Thymus (tissue), 14 donors: ENCODE results near the gene TMEM14C. TPM values are rescaled to one million over a fixed set of nuclear protein-coding genes. Genes with fewer than 3 reads are reported as not detected.

Source experiments
- DNase-seq, 9 donors: peaks; one replicate each; pipeline ENCODE4 v3.0.0-alpha.2; 2013; ENCODE audit warnings: low spot score in 9 of 9, low read depth in 6 of 9, missing footprints in 1 of 9
- H3K27ac ChIP-seq, 2 donors: one replicate each; pipeline ENCODE4 v1.5.1; 2013; ENCODE audit warnings: control low read depth in 1 of 2, low read depth in 1 of 2, low read length in 1 of 2, mild to moderate bottlenecking in 1 of 2, moderate library complexity in 1 of 2
- H3K27me3 ChIP-seq, 2 donors: one replicate each; pipeline ENCODE4 v1.5.1; 2013; ENCODE audit warnings: low read length in 1 of 2; ENCODE audit not compliant: control insufficient read depth in 2 of 2, insufficient read depth in 1 of 2
- H3K36me3 ChIP-seq, 2 donors: one replicate each; pipeline ENCODE4 v1.5.1; 2013; ENCODE audit warnings: low read length in 1 of 2, mild to moderate bottlenecking in 1 of 2, moderate library complexity in 1 of 2; ENCODE audit not compliant: control insufficient read depth in 2 of 2, insufficient read depth in 2 of 2
- H3K4me1 ChIP-seq, 2 donors: one replicate each; pipeline ENCODE4 v1.5.1; 2013; ENCODE audit warnings: low read length in 2 of 2; ENCODE audit not compliant: control insufficient read depth in 2 of 2, insufficient read depth in 2 of 2
- H3K4me3 ChIP-seq, 2 donors: one replicate each; pipeline ENCODE4 v1.5.1; 2013; ENCODE audit warnings: low read length in 2 of 2, control low read depth in 1 of 2, mild to moderate bottlenecking in 1 of 2
- H3K9me3 ChIP-seq, 2 donors: one replicate each; pipeline ENCODE4 v1.5.1; 2013; ENCODE audit warnings: low read length in 1 of 2, mild to moderate bottlenecking in 1 of 2; ENCODE audit not compliant: control insufficient read depth in 2 of 2, insufficient read depth in 1 of 2
- WGBS: extraction: QIAGEN DNeasy Blood & Tissue Kit; methylation state at CpG from one replicate; pipeline ENCODE4 v1.1.7; 2013; 5-methylcytosine and 5-hydroxymethylcytosine counted together
- long read RNA-seq, 10 donors: transcript quantifications; one replicate each; lab custom pipeline, GENCODE V29; 2026
- polyA plus RNA-seq: library from polyadenylated mRNA; stranded (reverse); fragments of 200-250 nt; gene quantifications from one replicate; pipeline ENCODE4 v1.2.3, GENCODE V29; 2013
- total RNA-seq: library from RNA; stranded (reverse); fragments of 120-200 nt; gene quantifications from one replicate; pipeline ENCODE4 v1.2.4, GENCODE V29; 2013
- donor health status: healthy.

Gene TMEM14C
- 84.4 TPM for total RNA-seq
- polyA plus RNA-seq, result 178 TPM
- long read RNA-seq, donor 1, transcript TMEM14C-201 (6 exons, 1,113 nt), result major isoform, 6 of 6 reads
- long read RNA-seq, donor 1, partial matches to known transcripts, result 0 of 6 reads
- long read RNA-seq, donor 1, other reads (novel, unspliced or antisense), result 0 of 6 reads
- long read RNA-seq, donor 2, result 0 reads
- long read RNA-seq, donor 3, transcript TMEM14C-201 (6 exons, 1,113 nt), result major isoform, 91 of 144 reads
- long read RNA-seq, donor 3, transcript TMEM14C-205 (6 exons, 1,177 nt), result minor isoform, 6 of 144 reads
- long read RNA-seq, donor 3, partial matches to known transcripts, result 43 of 144 reads
- long read RNA-seq, donor 3, other reads (novel, unspliced or antisense), result 0 of 144 reads
- long read RNA-seq, donor 4, transcript TMEM14C-201 (6 exons, 1,113 nt), result major isoform, 25 of 27 reads
- long read RNA-seq, donor 4, partial matches to known transcripts, result 0 of 27 reads
- long read RNA-seq, donor 4, other reads (novel, unspliced or antisense), result 0 of 27 reads
- long read RNA-seq, donor 5, transcript TMEM14C-201 (6 exons, 1,113 nt), result major isoform, 123 of 194 reads
- long read RNA-seq, donor 5, partial matches to known transcripts, result 67 of 194 reads
- long read RNA-seq, donor 5, other reads (novel, unspliced or antisense), result 0 of 194 reads
- long read RNA-seq, donor 6, transcript TMEM14C-201 (6 exons, 1,113 nt), result major isoform, 47 of 65 reads
- long read RNA-seq, donor 6, partial matches to known transcripts, result 11 of 65 reads
- long read RNA-seq, donor 6, other reads (novel, unspliced or antisense), result 0 of 65 reads
- long read RNA-seq, donor 7, transcript TMEM14C-201 (6 exons, 1,113 nt), result major isoform, 53 of 76 reads
- long read RNA-seq, donor 7, partial matches to known transcripts, result 23 of 76 reads
- long read RNA-seq, donor 7, other reads (novel, unspliced or antisense), result 0 of 76 reads
- long read RNA-seq, donor 8, transcript TMEM14C-201 (6 exons, 1,113 nt), result major isoform, 17 of 18 reads
- long read RNA-seq, donor 8, partial matches to known transcripts, result 0 of 18 reads
- long read RNA-seq, donor 8, other reads (novel, unspliced or antisense), result 0 of 18 reads
- long read RNA-seq, donor 9, transcript TMEM14C-201 (6 exons, 1,113 nt), result major isoform, 39 of 46 reads
- long read RNA-seq, donor 9, partial matches to known transcripts, result 5 of 46 reads
- long read RNA-seq, donor 9, other reads (novel, unspliced or antisense), result 0 of 46 reads
- long read RNA-seq, donor 10, transcript TMEM14C-201 (6 exons, 1,113 nt), result major isoform, 53 of 69 reads
- long read RNA-seq, donor 10, partial matches to known transcripts, result 14 of 69 reads
- long read RNA-seq, donor 10, other reads (novel, unspliced or antisense), result 0 of 69 reads

DNA sequence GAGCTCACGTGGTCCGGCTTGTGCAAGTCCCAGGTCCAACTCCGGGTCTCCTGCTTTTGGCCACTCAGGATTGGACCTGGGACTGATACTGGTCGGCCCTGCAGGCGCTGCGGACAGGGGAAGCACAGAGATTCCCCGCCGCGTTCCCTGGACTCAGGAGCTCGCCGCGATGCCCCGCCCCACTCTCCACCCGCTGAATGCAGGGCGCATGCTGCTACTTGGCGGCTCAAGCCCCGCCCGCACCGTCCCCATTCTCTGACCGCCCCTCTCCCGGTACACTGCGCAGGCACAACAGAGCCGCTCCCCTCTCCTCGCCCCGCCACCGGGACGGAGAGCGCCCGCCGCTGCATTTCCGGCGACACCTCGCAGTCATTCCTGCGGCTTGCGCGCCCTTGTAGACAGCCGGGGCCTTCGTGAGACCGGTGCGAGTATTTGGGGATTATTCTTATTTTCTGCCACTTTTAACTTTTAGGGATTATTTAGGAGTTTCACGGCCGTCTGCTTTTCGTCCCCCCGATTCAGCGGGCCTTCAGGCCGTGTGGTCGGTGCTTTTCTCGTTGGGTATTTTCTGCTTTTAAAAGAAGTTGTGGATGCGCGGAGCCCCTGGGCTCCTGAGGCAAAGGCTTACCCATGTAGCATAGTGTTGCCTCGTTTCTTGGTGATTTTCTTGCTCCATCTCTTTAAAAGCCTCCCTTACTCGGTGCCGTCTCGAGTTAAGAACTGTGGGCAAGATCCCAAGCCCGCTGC, at the start of gene TMEM14C:
TMEM14C (plus strand) TSS at position 251 of the 747 bp plus-strand sequence. CDS start 1,544 bp downstream, outside the sequence.
- WGBS, result under 1% methylated on average over 55 of the region's 55 CpGs
- peaks cover 9 to 15% of the 10 kb centered on the region in 2 donors for H3K4me1 ChIP-seq
- peak in 8 of 9 donors; percentile 43 to 86 (median 72) for DNase-seq
- H3K9me3 ChIP-seq, result peaks cover 0 to 3% of the 10 kb centered on the region in 2 donors
- H3K27ac ChIP-seq, result peak within 1 kb of the TSS; percentile 80 to 86
- H3K4me3 ChIP-seq, result peak within 1 kb of the TSS; percentile 59 to 74
- peaks cover 5 to 10% of the 10 kb centered on the region in 2 donors for H3K36me3 ChIP-seq
- no peaks in the 10 kb centered on the region for H3K27me3 ChIP-seq

DNA sequence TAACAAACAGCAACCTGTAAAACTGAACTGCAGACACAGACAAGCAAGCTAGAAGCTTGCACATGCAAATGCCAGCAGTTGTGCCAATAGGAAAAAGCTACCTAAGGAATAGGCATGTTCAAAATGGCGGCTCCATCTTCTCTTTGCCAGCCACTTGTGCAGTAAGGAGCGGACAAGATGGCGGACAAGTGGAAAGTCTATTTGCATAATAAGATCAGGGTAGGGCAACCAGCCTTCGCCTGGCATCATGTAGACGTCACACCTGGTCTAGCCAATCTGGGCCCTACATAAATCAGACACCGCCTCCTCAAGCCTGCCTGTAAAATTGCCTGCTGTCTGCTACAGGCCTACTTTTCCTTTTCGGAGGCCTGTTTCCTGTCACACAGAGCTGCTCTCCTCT, 46.5 kb upstream of the TMEM14C start:
- no peaks in the 10 kb centered on the region for H3K4me1 ChIP-seq
- no peaks in the 10 kb centered on the region for H3K27me3 ChIP-seq
- no peak for DNase-seq
- H3K9me3 ChIP-seq, result no peaks in the 10 kb centered on the region
- H3K36me3 ChIP-seq, result no peaks in the 10 kb centered on the region
- 98% methylated on average over 7 of the region's 7 CpGs for whole genome bisulfite sequencing
- no peak overlapping the region for H3K27ac ChIP-seq
- H3K4me3 ChIP-seq, result no peak overlapping the region

DNA sequence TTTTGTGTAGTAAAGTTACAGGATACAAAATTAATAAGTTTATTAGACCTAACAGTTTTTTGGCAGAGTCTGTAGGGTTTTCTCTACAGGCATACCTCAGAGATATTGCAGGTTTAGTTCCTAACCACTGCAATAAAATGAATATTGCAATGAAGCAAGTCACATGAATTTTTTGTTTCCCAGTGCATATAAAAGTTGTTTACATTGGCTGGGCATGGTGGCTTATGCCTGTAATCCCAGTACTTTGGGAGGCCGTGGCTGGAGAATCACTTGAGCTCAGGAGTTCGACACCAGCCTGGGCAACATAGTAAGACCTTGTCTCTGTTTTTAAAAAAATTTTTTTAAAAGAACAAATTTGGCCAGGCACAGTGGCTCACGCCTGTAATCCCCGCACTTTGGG, 44.4 kb upstream of the TMEM14C start:
- no peak overlapping the region for H3K4me3 ChIP-seq
- no peaks in the 10 kb centered on the region for H3K36me3 ChIP-seq
- no peak overlapping the region for H3K27ac ChIP-seq
- no peaks in the 10 kb centered on the region for H3K4me1 ChIP-seq
- H3K27me3 ChIP-seq, result no peaks in the 10 kb centered on the region
- DNase-seq, result no peak
- 98% methylated on average over 4 of the region's 4 CpGs for WGBS
- H3K9me3 ChIP-seq, result no peaks in the 10 kb centered on the region

DNA sequence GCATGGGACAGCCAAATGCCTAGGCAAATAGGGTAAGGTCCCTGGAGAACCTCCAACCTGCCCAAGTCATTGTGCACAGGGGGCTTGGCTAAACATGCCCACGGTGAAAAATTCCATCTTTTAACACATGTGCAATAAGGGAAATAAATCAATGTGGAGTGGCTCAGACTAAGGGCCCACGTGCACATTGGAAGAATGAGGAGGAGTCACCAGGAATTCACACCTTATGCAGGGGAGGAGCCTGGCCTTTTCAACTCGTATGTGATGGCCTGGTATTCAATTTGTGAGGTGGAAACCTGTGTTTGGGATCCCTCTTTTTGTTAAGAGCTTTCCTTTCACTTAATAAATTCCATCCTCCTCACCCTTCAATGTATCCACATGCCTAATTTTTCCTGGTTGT, 41.1 kb upstream of the TMEM14C start:
- no peak overlapping the region for H3K27ac ChIP-seq
- H3K4me3 ChIP-seq, result no peak overlapping the region
- no peaks in the 10 kb centered on the region for H3K4me1 ChIP-seq
- no peaks in the 10 kb centered on the region for H3K36me3 ChIP-seq
- H3K9me3 ChIP-seq, result no peaks in the 10 kb centered on the region
- no peak for DNase-seq
- H3K27me3 ChIP-seq, result no peaks in the 10 kb centered on the region
- 90% methylated on average over 3 of the region's 3 CpGs for WGBS

DNA sequence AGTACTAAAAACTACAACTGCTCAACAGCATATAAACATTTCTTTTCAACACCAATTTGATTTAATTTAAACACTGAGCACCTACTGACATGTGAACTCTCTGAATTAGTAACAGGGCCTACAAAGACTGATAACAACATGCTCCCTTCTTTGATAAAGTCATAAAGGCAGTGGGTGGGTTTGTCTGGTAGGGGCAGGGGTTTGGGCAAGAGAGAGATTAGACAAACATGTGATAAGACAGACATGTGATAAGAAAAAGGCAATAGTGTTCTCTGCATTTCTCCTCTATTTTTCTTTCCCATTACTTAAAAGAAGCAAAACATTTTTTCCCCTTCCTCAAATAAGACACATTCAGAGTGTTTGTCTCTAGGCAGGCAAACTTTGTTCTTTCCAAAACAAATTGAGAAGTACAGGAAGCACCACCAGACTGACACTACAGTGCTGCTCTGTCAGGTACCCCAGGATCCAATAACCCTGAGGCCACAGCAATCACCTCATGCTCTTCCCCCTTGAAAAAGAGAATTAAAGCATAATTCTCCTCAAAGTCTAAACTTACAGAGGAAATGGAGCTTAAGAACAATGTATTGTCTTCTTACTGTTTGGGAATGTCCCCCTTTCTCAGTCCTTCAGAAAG, 40.4 kb upstream of the TMEM14C start:
- H3K9me3 ChIP-seq, result no peaks in the 10 kb centered on the region
- H3K36me3 ChIP-seq, result no peaks in the 10 kb centered on the region
- DNase-seq, result no peak
- no peak overlapping the region for H3K27ac ChIP-seq
- H3K4me1 ChIP-seq, result no peaks in the 10 kb centered on the region
- H3K27me3 ChIP-seq, result no peaks in the 10 kb centered on the region
- H3K4me3 ChIP-seq, result no peak overlapping the region

DNA sequence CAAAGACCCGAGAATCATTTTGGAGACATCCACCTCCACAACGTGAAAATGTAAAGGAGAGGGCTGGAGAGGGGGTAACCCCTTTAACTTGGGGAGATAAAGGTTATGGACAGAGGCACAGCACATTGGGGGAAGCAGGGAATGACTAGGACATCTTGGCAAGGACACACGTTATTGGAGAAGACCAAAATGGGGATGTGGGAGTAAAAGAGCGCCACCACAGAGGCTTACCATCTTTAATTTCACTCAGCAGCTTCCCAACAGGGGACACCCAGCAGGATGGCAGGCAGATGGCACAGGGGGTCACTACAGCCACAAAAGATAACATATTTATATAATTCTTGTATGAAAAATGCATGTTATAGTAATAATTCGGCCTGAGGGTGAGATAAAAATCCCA, 38.3 kb upstream of the TMEM14C start:
- Histone ChIP-seq H3K27ac (no peak overlapping the region), H3K4me1 (no peaks in the 10 kb centered on the region), H3K36me3 (no peaks in the 10 kb centered on the region), H3K9me3 (no peaks in the 10 kb centered on the region), H3K4me3 (no peak overlapping the region), H3K27me3 (peaks cover 0 to 2% of the 10 kb centered on the region in 2 donors)
- DNase-seq, result no peak
- 83% methylated on average over 5 of the region's 5 CpGs for WGBS

DNA sequence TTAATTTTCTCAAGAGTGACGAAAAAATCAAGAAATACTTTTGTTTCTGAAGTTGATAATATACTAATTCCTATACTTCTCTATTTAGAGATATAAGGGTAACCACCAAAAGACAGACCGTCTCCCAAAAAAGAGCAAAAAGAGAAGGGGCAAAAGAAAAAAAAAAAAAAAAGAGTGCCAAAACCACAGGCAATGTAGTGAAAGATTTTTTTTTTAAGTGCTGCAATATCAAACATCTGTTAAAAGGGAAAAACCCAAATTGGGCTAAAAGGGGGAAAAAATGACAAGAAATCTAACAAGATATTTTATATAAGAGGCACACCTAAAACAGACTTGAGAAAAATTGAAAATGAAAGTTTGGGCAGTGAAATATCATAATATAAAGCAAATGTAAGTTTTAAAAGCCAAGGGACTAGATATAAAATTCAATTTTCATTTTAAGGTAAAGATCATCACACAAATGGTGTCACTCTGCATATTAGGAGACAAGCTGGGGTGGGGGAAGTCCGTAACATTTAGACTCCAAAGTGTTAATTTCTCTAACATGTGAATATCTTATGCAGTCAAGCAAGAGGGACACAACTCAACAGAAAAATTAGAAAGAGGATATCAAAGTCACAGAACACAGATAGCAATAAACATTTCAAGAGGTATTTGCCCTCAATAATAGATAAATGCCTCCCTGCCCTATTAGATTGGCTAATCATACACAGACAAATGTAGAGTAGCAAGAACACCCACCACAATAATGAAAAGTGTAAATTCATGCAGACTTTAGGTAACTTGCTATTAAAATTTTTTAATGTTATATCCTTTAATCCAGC, 37.6 kb upstream of the TMEM14C start:
- H3K9me3 ChIP-seq, result no peaks in the 10 kb centered on the region
- WGBS, result 51% methylated on average over 3 of the region's 3 CpGs
- no peak for DNase-seq

More for the DNA sequence above, 37.6 kb upstream of the TMEM14C start:
- Histone ChIP-seq H3K36me3 (no peaks in the 10 kb centered on the region), H3K27me3 (peaks cover 0 to 2% of the 10 kb centered on the region in 2 donors), H3K4me1 (no peaks in the 10 kb centered on the region), H3K4me3 (no peak overlapping the region), H3K27ac (no peak overlapping the region)
